ENCODE results near the gene HTD2. TPM values are rescaled to one million over a fixed set of nuclear protein-coding genes. Genes with fewer than 3 reads are reported as not detected.

The HTD2 gene
- total and polyA plus RNA-seq, 9 donors = 7.8 to 12.5 (median 10.3) TPM

Other genes starting within 250 kb of the HTD2 start
- gene DNASE1L3, start 95.5 kb upstream of the HTD2 start, total RNA-seq = 0.89 TPM
- 1 to 10 TPM in 4 of 8 donors, under 1 TPM in 4; 0.34 to 1.6 (median 1.1) TPM for gene DNASE1L3, start 95.5 kb upstream of the HTD2 start, polyA plus RNA-seq (ENCODE audit: insufficient read depth in 1 of 8, insufficient read length in 8 of 8, low replicate concordance in 1 of 8)
- 7.1 TPM for gene ABHD6, start 68.7 kb upstream of the HTD2 start, total RNA-seq
- 1 to 10 TPM; 3.2 to 5.4 (median 4.5) TPM for gene ABHD6, start 68.7 kb upstream of the HTD2 start, polyA plus RNA-seq (ENCODE audit: insufficient read depth in 1 of 8, insufficient read length in 8 of 8, low replicate concordance in 1 of 8)
- gene RPP14, start 275 bp upstream of the HTD2 start, total RNA-seq = 18.6 TPM
- 10 to 100 TPM; 14.3 to 24.6 (median 19.1) TPM for gene RPP14, start 275 bp upstream of the HTD2 start, polyA plus RNA-seq (ENCODE audit: insufficient read depth in 1 of 8, insufficient read length in 8 of 8, low replicate concordance in 1 of 8)
- gene PXK, start 26.4 kb downstream of the HTD2 start, total RNA-seq = 17.7 TPM
- gene PXK, start 26.4 kb downstream of the HTD2 start, polyA plus RNA-seq (ENCODE audit: insufficient read depth in 1 of 8, insufficient read length in 8 of 8, low replicate concordance in 1 of 8) = 10 to 100 TPM; 15.9 to 19.9 (median 17.3) TPM
- 78.8 TPM for gene PDHB, start 127.3 kb downstream of the HTD2 start, total RNA-seq
- gene PDHB, start 127.3 kb downstream of the HTD2 start, polyA plus RNA-seq (ENCODE audit: insufficient read depth in 1 of 8, insufficient read length in 8 of 8, low replicate concordance in 1 of 8) = 10 to 100 TPM; 78.3 to 88.2 (median 82.6) TPM
- gene KCTD6, start 185.6 kb downstream of the HTD2 start, total RNA-seq = 10.3 TPM
- gene KCTD6, start 185.6 kb downstream of the HTD2 start, polyA plus RNA-seq (ENCODE audit: insufficient read depth in 1 of 8, insufficient read length in 8 of 8, low replicate concordance in 1 of 8) = 10 to 100 TPM; 11.3 to 15.7 (median 12.4) TPM
- gene ACOX2, start 230.7 kb downstream of the HTD2 start, total RNA-seq = 21.9 TPM
- 10 to 100 TPM; 22.8 to 29.1 (median 24.0) TPM for gene ACOX2, start 230.7 kb downstream of the HTD2 start, polyA plus RNA-seq (ENCODE audit: insufficient read depth in 1 of 8, insufficient read length in 8 of 8, low replicate concordance in 1 of 8)

Measured in muscle of leg (tissue), 9 donors.